H1 (cell line): Measurements from ENCODE around the gene C17orf100. TPM values are rescaled to one million over a fixed set of nuclear protein-coding genes. Genes with fewer than 3 reads are reported as not detected.

Experiments
- CTCF ChIA-PET: fragments of 300-600 bp; sonication (Branson Sonifier 250); formaldehyde crosslinking; loops from one replicate; lab custom pipeline; 2021; ENCODE audit not compliant: partially characterized antibody; lab: Charles Lee
- POLR2A ChIA-PET: fragments of 300-600 bp; sonication (Branson Sonifier 250); formaldehyde crosslinking; loops from one replicate; lab custom pipeline; 2021; ENCODE audit warnings: inconsistent platforms; ENCODE audit not compliant: partially characterized antibody; lab: Charles Lee
- DNase-seq, 2 experiments: peaks; one replicate each; pipeline versions ENCODE4 v3.0.0 to v3.0.0-alpha.2; 2010 to 2022; ENCODE audit warnings: low spot score in 2 of 2, low read depth in 1 of 2, mixed read lengths in 1 of 2
- FAIRE-seq: peaks from 2 replicates; lab custom pipeline; 2011; peaks lifted over from hg19 to GRCh38; lab: Jason Lieb, UNC
- H2AFZ ChIP-seq: 2 replicates; pipeline ENCODE4 v1.8.1; 2012; ENCODE audit warnings: low read length, inconsistent platforms
- H2AK5ac ChIP-seq: 2 replicates; pipeline ENCODE4 v1.6.1; 2013; ENCODE audit warnings: low read depth, low read length
- H2BK120ac ChIP-seq: replicated peaks from 2 replicates; pipeline ENCODE3; 2013; ENCODE audit warnings: low read depth, low read length, inconsistent platforms
- H2BK12ac ChIP-seq: 2 replicates; pipeline ENCODE4 v1.6.1; 2013; ENCODE audit warnings: low read depth, low read length
- H2BK15ac ChIP-seq: 2 replicates; pipeline ENCODE4 v1.6.1; 2013; ENCODE audit warnings: low read length
- H2BK20ac ChIP-seq: 2 replicates; pipeline ENCODE4 v1.6.1; 2013; ENCODE audit warnings: low read length
- H2BK5ac ChIP-seq: 2 replicates; pipeline ENCODE4 v1.6.1; 2013; ENCODE audit warnings: low read depth, low read length
- H3K14ac ChIP-seq: 2 replicates; pipeline ENCODE4 v1.6.1; 2013; ENCODE audit warnings: inconsistent platforms; ENCODE audit not compliant: insufficient read length
- H3K18ac ChIP-seq: 2 replicates; pipeline ENCODE4 v1.6.1; 2013; ENCODE audit warnings: low read length; ENCODE audit errors: extremely low read depth
- H3K23ac ChIP-seq: 2 replicates; pipeline ENCODE4 v1.6.1; 2013; ENCODE audit warnings: inconsistent platforms; ENCODE audit not compliant: insufficient read length
- H3K23me2 ChIP-seq: 2 replicates; pipeline ENCODE4 v1.6.1; 2013; ENCODE audit warnings: low read depth, low read length
- H3K27ac ChIP-seq: 2 replicates; pipeline ENCODE4 v1.6.1; 2011; ENCODE audit warnings: low read depth, low read length, inconsistent platforms
- H3K27me3 ChIP-seq, 4 experiments: replicated peaks in 1 of 4; 1 replicate in 1 of 4; 2 replicates in 3 of 4; pipeline versions ENCODE4 v1.6.1 to v1.8.1; 2011 to 2013; ENCODE audit warnings: low read length in 3 of 4, mild to moderate bottlenecking in 3 of 4, inconsistent platforms in 2 of 4, mixed read lengths in 2 of 4, moderate library complexity in 1 of 4; ENCODE audit not compliant: control insufficient read depth in 3 of 4, insufficient read depth in 3 of 4; ENCODE audit errors: extremely low read depth in 1 of 4
- H3K36me3 ChIP-seq, 4 experiments: 2 replicates each; pipeline versions ENCODE4 v1.6.1 to v1.8.1; 2011 to 2013; ENCODE audit warnings: mild to moderate bottlenecking in 4 of 4, low read length in 3 of 4, moderate library complexity in 2 of 4, control low read depth in 1 of 4, inconsistent platforms in 1 of 4; ENCODE audit not compliant: insufficient read depth in 4 of 4, control insufficient read depth in 2 of 4
- H3K4ac ChIP-seq: replicated peaks from 2 replicates; pipeline ENCODE3; 2013; ENCODE audit warnings: low read length, low read depth, mixed read lengths, inconsistent platforms; ENCODE audit not compliant: insufficient read length
- H3K4me1 ChIP-seq, 4 experiments: replicated peaks in 1 of 4; 1 replicate in 1 of 4; 2 replicates in 3 of 4; pipeline versions ENCODE4 v1.6.1 to v1.8.1; 2011 to 2013; ENCODE audit warnings: low read length in 3 of 4, inconsistent platforms in 2 of 4, mixed read lengths in 1 of 4; ENCODE audit not compliant: insufficient read depth in 4 of 4, control insufficient read depth in 3 of 4
- H3K4me2 ChIP-seq, 2 experiments: 2 replicates each; pipeline versions ENCODE4 v1.6.1 to v1.8.1; 2011 to 2013; ENCODE audit warnings: low read depth in 2 of 2, low read length in 2 of 2, control low read depth in 1 of 2, inconsistent platforms in 1 of 2, mild to moderate bottlenecking in 1 of 2; ENCODE audit not compliant: insufficient read depth in 1 of 2
- H3K4me3 ChIP-seq, 4 experiments: fragments of 200-600, 300-600 bp in 1 of 4; sonication (generic), shearing (Covaris generic), sonication (Bioruptor Twin) in 1 of 4; 2 replicates each; pipeline versions ENCODE4 v1.5.1 to v1.8.1; 2011 to 2016; ENCODE audit warnings: low read length in 4 of 4, low read depth in 3 of 4, control low read depth in 2 of 4, inconsistent platforms in 2 of 4, mild to moderate bottlenecking in 2 of 4, mixed read lengths in 1 of 4, moderate library complexity in 1 of 4; ENCODE audit not compliant: insufficient read depth in 2 of 4; ENCODE audit errors: extremely low read depth in 1 of 4
- H3K56ac ChIP-seq: replicated peaks from 2 replicates; pipeline ENCODE3; 2013; ENCODE audit warnings: low read depth, mild to moderate bottlenecking, mixed read lengths, low read length, inconsistent platforms; ENCODE audit not compliant: insufficient read length
- H3K79me1 ChIP-seq: 2 replicates; pipeline ENCODE4 v1.6.1; 2013; ENCODE audit warnings: low read depth, low read length, control low read depth
- H3K79me2 ChIP-seq, 2 experiments: 2 replicates each; pipeline versions ENCODE4 v1.6.1 to v1.8.1; 2012 to 2013; ENCODE audit warnings: low read length in 2 of 2, mild to moderate bottlenecking in 2 of 2, inconsistent platforms in 1 of 2; ENCODE audit not compliant: insufficient read depth in 2 of 2, control insufficient read depth in 1 of 2
- H3K9ac ChIP-seq, 4 experiments: replicated peaks in 1 of 4; 1 replicate in 1 of 4; 2 replicates in 3 of 4; pipeline versions ENCODE4 v1.6.1 to v1.8.1; 2011 to 2013; ENCODE audit warnings: low read depth in 3 of 4, low read length in 3 of 4, control low read depth in 2 of 4, mild to moderate bottlenecking in 2 of 4, moderate library complexity in 2 of 4, inconsistent platforms in 1 of 4; ENCODE audit errors: extremely low read depth in 1 of 4
- H3K9me3 ChIP-seq, 2 experiments: 2 replicates each; pipeline versions ENCODE4 v1.6.1 to v1.8.1; 2012 to 2013; ENCODE audit warnings: mild to moderate bottlenecking in 2 of 2, moderate library complexity in 2 of 2, control low read depth in 1 of 2, inconsistent platforms in 1 of 2, low read depth in 1 of 2, low read length in 1 of 2, mixed read lengths in 1 of 2; ENCODE audit not compliant: insufficient read depth in 2 of 2
- H4K20me1 ChIP-seq, 2 experiments: replicated peaks in 1 of 2; 2 replicates each; pipeline versions ENCODE3 to v1.8.1; 2011 to 2013; ENCODE audit warnings: inconsistent platforms in 2 of 2, low read length in 2 of 2, mild to moderate bottlenecking in 1 of 2; ENCODE audit not compliant: insufficient read depth in 2 of 2, control insufficient read depth in 1 of 2
- H4K5ac ChIP-seq: 2 replicates; pipeline ENCODE4 v1.6.1; 2013; ENCODE audit warnings: low read length, low read depth, mixed read lengths, inconsistent platforms; ENCODE audit not compliant: insufficient read length
- H4K8ac ChIP-seq: 2 replicates; pipeline ENCODE4 v1.8.0; 2013; ENCODE audit warnings: mild to moderate bottlenecking, moderate library complexity, low read length, inconsistent platforms; ENCODE audit not compliant: insufficient read depth; ENCODE audit errors: extremely low read depth
- H4K91ac ChIP-seq: replicated peaks from 2 replicates; pipeline ENCODE3; 2013; ENCODE audit warnings: low read length, mixed read lengths, inconsistent platforms; ENCODE audit not compliant: insufficient read length
- BACH1 ChIP-seq: IDR thresholded peaks from 2 replicates; pipeline ENCODE4 v1.6.1; 2012; ENCODE audit warnings: low read length, improper control_type of control experiment
- CBX8 ChIP-seq: fragments of 300-800, 300-1000 bp; sonication (generic); IDR thresholded peaks from 2 replicates; pipeline ENCODE4 v1.7.1; 2016; ENCODE audit warnings: low read depth, low read length, borderline replicate concordance
- GTF2F1 ChIP-seq: IDR thresholded peaks from 2 replicates; pipeline ENCODE4 v1.6.1; 2012; ENCODE audit warnings: low read depth, low read length, improper control_type of control experiment, borderline replicate concordance
- HDAC6 ChIP-seq: IDR thresholded peaks from one replicate; pipeline ENCODE4 v1.7.1; 2012; ENCODE audit warnings: low read depth, mild to moderate bottlenecking, inconsistent platforms, low read length, moderate library complexity
- MAFK ChIP-seq: IDR thresholded peaks from 2 replicates; pipeline ENCODE4 v1.6.1; 2012; ENCODE audit warnings: low read depth, mild to moderate bottlenecking, improper control_type of control experiment, low read length
- NRF1 ChIP-seq: IDR thresholded peaks from 2 replicates; pipeline ENCODE4 v1.6.1; 2011; ENCODE audit warnings: mild to moderate bottlenecking, low read depth, low read length, improper control_type of control experiment
- RXRA ChIP-seq: IDR thresholded peaks from 2 replicates; pipeline ENCODE4 v1.6.1; 2011; ENCODE audit warnings: low read depth, mild to moderate bottlenecking, low read length, moderate library complexity; ENCODE audit not compliant: insufficient read depth
- SP2 ChIP-seq: IDR thresholded peaks from 2 replicates; pipeline ENCODE4 v1.6.1; 2012; ENCODE audit warnings: mild to moderate bottlenecking, low read length, inconsistent platforms
- SRF ChIP-seq: IDR thresholded peaks from 2 replicates; pipeline ENCODE4 v1.6.1; 2011; ENCODE audit warnings: mild to moderate bottlenecking, low read depth, low read length, moderate library complexity
- WGBS, 2 experiments: shearing (Covaris generic) in 1 of 2; methylation state at CpG; one replicate each; pipeline versions ENCODE4 v1.1.6 to v1.1.7; 2013 to 2015; ENCODE audit warnings: low lambda C conversion rate in 2 of 2, mixed read lengths in 2 of 2, inconsistent platforms in 1 of 2, low coverage in 1 of 2, missing lambda C conversion rate in 1 of 2; ENCODE audit not compliant: insufficient replicate concordance in 2 of 2, insufficient coverage in 1 of 2, insufficient read length in 1 of 2; ENCODE audit errors: extremely low coverage in 1 of 2, missing lambda C conversion rate in 1 of 2; 5-methylcytosine and 5-hydroxymethylcytosine counted together
- polyA plus RNA-seq, 7 experiments: library from polyadenylated mRNA; depleted of rRNA in 3 of 7; stranded (reverse) in 5 of 7; unstranded in 2 of 7; fragments of >200 nt in 5 of 7; fragments of 200-250 nt in 2 of 7; gene quantifications; 1 replicate in 5 of 7; 2 replicates in 1 of 7; 4 replicates in 1 of 7; pipeline versions ENCODE4 v1.2.1 to v1.2.3, GENCODE V29; 2011 to 2013; ENCODE audit warnings: missing spikeins in 2 of 7, mixed read lengths in 2 of 7
- total RNA-seq: library from RNA; stranded (reverse); fragmentation: NEBNext Ultra II Directional; extraction: Animal tissue kit (Norgen Biotek cat#: 25700); gene quantifications from 2 replicates; pipeline ENCODE4 v1.2.1, GENCODE V29; 2021

Gene C17orf100
- total and polyA plus RNA-seq, 2 of the 8 experiments (the other 6 are each of a cell fraction or from before 2014, with no cell fraction given), result 2.1 to 2.8 TPM

- H3K56ac ChIP-seq, result no peak overlapping the region
- no peak overlapping the region for H3K27ac ChIP-seq
- H2BK120ac ChIP-seq, result no peak overlapping the region
- H4K91ac ChIP-seq, result no peak overlapping the region
- no peaks in the 10 kb centered on the region for H3K79me1 ChIP-seq
- TF ChIP-seq SRF (no peak), GTF2F1 (no peak), NRF1 (no peak), BACH1 (no peak), RXRA (no peak), CBX8 (no peak), MAFK (no peak), HDAC6 (no peak), SP2 (no peak)
- H4K8ac ChIP-seq, result peak overlapping the region; percentile 17; the same call in 1 of the 2 replicates
- no peaks in the 10 kb centered on the region for H3K23me2 ChIP-seq
- H3K4me2 ChIP-seq, result no peak overlapping the region
- H2BK15ac ChIP-seq, result no peak overlapping the region
- no peak overlapping the region for H4K5ac ChIP-seq
- ChIA-PET CTCF (interaction anchor here (1.1 to 1.3 kb wide), 3 partner anchors 27 to 169 kb away, joined by 3 to 4 read pairs (median 4); no protein-coding TSS in a partner anchor), POLR2A (no interaction called here)
- no peak overlapping the region for H3K4ac ChIP-seq
- H3K4me3 ChIP-seq, result no peak overlapping the region
- H3K18ac ChIP-seq, result no peak overlapping the region
- DNase-seq (no peak), FAIRE-seq (no peak)
- no peaks in the 10 kb centered on the region for H3K27me3 ChIP-seq
- WGBS, 2 experiments, result 91% methylated on average over 13 of the region's 13 CpGs; no CpG with 5 or more reads in 1 of the 2 experiments
- H3K79me2 ChIP-seq, result no peaks in the 10 kb centered on the region
- no peak overlapping the region for H2BK12ac ChIP-seq
- no peak overlapping the region for H2BK20ac ChIP-seq
- H4K20me1 ChIP-seq, result no peaks in the 10 kb centered on the region
- H2AK5ac ChIP-seq, result no peak overlapping the region
- H3K14ac ChIP-seq, result no peak overlapping the region
- H3K23ac ChIP-seq, result no peak overlapping the region
- no peak overlapping the region for H2BK5ac ChIP-seq
- H3K9me3 ChIP-seq, result no peaks in the 10 kb centered on the region
- H3K36me3 ChIP-seq, result no peaks in the 10 kb centered on the region
- H3K9ac ChIP-seq, result no peak overlapping the region
- H2AFZ ChIP-seq, result no peak overlapping the region
- no peaks in the 10 kb centered on the region; a peak in 1 of 7 replicates for H3K4me1 ChIP-seq
These were observed 23.0 kb downstream of the C17orf100 start for GRCh38 chr17:6674586-6674985.
